Stimulated activated CD4-positive, alpha-beta T cell treated with anti-CD3 and anti-CD28 coated beads, Interleukin-4, amount 100 ng/mL, for 24 hours (primary cell): ENCODE results near the gene LRIT1.
A peak's percentile ranks its signal among the peaks of the same experiment; 100 is the strongest.
"Not testable (repeated sequence)": the region's sequence is repeated elsewhere in the genome, so short reads cannot be mapped to it uniquely, and the experiment has no call there.

Experiments used
- DNase-seq: peaks from one replicate; pipeline ENCODE4 v3.0.0-alpha.2; 2020

The LRIT1 gene

DNA sequence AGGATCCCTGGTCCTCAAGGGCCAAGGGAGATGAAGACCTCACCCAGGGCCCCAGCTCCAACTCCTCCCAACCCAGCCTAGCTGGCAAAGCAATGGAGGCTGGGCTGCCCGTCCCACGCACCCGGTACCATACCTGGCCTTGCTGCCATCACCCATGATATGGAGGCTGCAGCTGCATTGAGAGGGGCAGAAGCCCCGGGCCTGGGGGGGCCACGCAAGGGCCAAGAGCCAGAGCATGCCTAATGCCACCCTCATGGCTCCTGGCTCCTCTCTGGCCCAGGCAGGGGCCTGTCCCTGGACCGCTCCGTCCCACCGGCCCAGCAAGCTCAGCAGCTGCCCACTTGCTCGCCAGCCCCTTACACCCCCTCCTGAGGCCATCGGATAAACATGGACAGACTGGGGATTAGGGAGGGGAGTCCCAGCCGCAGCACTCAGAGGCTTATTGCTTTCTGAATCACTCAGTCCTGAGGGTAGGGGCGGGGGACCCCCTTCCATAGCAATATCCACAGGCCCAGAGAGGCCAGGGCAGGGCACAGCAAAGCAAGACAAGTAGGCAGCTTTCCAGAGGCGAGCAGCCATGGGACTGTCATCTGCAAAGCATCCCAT lies at the start of gene LRIT1:
Gene LRIT1, minus strand, starts transcription at position 362 of the 606 bp plus-strand sequence. Its CDS starts 107 bp downstream, at position 255.
- no peak for DNase-seq

DNA sequence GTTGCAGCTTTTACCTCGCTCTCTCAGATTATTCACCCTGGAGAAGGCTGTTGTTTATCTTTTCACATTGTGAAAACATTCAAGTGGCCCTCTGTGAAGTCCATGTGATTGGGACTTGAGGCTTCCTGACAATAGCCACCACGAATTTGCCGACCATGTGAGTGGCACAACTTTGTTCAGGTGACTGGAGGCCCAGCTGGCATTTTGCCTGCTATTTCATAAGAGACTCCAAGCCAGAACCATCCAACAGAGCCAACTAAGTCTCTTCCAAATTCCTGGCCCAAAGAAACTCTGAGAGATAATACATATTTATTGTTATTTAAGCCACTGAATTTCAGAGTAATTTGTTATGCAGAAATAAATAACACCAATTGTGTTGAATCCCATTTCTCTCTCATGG lies 48.9 kb upstream of the LRIT1 start:
- DNase-seq = no peak

DNA sequence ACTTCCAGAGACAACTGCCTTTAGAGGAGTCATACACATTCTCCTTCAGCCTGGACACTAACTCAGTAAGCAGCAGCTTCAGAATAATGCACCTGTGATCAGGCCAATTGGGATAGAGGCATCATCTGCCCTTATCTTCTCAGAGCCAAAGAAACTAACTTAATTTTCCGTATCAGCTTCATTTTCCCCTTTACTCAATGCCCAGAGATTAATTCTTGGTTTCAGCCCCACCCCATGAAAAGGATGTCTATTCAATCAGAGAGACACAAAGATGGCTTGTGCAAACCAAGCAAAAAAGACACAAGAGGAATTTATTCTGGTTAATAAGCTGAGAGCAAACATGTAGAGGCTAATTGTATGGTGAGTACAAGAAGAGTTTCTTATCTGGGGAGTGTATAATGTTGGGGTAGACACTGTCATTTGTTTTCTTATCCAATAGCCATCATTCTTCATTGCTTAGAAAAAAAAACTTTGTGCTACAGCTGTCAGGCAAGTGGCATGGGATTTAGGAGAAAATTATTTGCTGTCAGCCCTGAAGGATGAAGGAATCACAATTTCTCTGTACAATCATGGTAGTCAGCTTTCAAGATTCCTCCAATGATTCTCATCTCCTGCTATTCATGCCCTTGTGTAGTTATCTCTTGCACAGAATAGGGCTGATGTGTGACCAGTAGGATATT lies 48.3 kb upstream of the LRIT1 start:
- no peak for DNase-seq

- DNase-seq = no peak
Measured at GRCh38 chr10:84288151-84288550, 46.8 kb upstream of the LRIT1 start.

GRCh38 chr10:84286695-84287094 lies 45.3 kb upstream of the LRIT1 start:
- DNase-seq = no peak

DNA sequence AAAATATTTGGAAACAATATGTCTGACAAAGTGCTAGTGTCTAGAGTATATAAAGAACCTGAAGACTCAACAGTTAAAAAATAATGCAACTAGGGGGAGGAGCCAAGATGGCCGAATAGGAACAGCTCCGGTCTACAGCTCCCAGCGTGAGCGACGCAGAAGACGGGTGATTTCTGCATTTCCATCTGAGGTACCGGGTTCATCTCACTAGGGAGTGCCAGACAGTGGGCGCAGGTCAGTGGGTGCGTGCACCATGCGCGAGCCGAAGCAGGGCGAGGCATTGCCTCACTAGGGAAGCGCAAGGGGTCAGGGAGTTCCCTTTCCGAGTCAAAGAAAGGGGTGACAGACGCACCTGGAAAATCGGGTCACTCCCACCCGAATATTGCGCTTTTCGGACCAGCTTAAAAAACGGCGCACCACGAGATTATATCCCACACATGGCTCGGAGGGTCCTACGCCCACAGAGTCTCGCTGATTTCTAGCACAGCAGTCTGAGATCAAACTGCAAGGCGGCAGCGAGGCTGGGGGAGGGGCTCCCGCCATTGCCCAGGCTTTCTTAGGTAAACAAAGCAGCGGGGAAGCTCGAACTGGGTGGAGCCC lies 38.6 kb upstream of the LRIT1 start:
- not testable (repeated sequence) for DNase-seq

GRCh38 chr10:84270708-84271107 lies 29.4 kb upstream of the LRIT1 start:
- DNase-seq = no peak

DNA sequence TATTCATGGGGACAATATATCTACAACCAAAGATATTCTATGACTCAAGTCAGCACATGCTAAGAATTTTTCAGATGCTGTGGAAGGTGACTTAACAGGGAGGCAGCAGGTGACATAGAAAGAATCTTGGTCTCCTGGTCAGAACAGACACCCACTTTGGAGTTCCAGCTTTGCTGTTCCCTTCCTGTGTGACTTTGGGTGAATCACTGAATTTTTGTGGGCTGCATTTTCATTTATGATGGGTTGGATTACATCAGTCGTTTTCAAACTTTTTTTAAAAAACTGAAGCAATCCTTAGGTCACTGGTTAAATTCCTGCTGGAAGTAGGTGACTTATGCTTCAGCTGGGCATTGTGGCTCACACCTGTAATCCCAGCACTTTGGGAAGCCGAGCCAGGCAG lies 28.4 kb upstream of the LRIT1 start:
- DNase-seq = no peak

GRCh38 chr10:84269162-84269561 lies 27.8 kb upstream of the LRIT1 start:
- DNase-seq = no peak

- peak; percentile 71 for DNase-seq
Measured at GRCh38 chr10:84267503-84268126, 26.3 kb upstream of the LRIT1 start.

- no peak for DNase-seq
Measured at GRCh38 chr10:84265418-84265817, 24.1 kb upstream of the LRIT1 start.

DNA sequence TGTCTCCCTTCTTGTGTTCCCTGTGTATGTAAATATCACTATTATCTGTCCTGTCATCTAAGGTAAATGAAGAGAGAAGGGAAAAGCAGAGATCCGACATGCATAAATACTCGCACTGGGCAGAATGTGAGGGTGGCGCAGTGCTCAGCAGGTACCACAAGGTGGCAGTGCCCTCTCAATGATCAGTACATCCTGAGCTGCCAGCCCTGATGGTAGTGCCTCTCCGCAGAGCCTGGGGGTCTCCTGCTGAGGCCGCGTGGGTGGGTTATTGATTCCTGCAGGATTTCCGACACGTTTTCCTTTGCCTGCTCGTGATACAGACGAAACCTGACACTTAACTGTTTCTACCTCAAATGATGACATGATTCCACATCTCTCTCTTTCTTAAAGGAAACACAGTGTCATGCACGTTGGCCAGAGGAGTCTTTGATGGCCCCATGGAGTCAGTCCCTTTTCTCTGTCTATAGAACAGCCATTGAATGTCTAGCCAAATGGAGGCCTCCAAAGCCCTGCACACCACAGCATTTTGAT lies 23.3 kb upstream of the LRIT1 start:
- peak; percentile 74 for DNase-seq

DNA sequence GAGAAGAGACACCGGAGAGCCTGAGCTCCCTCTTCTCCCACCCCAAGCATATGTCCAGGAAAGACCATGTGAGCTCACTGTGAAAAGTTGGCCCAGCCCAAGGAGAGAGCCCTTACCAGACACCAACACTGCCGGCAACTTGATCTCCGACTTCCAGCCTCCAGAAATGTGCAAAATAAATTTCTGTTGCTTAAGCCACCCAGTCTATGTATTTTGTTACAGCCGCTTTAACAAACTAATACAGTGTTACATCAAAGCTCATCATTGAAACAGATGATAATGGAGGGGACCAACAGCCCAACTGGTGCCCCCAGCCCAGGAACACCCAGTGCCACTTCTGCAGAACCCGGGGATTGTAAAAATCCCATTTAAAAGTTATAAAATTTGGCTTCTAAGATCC lies 22.4 kb upstream of the LRIT1 start:
- no peak for DNase-seq

DNA sequence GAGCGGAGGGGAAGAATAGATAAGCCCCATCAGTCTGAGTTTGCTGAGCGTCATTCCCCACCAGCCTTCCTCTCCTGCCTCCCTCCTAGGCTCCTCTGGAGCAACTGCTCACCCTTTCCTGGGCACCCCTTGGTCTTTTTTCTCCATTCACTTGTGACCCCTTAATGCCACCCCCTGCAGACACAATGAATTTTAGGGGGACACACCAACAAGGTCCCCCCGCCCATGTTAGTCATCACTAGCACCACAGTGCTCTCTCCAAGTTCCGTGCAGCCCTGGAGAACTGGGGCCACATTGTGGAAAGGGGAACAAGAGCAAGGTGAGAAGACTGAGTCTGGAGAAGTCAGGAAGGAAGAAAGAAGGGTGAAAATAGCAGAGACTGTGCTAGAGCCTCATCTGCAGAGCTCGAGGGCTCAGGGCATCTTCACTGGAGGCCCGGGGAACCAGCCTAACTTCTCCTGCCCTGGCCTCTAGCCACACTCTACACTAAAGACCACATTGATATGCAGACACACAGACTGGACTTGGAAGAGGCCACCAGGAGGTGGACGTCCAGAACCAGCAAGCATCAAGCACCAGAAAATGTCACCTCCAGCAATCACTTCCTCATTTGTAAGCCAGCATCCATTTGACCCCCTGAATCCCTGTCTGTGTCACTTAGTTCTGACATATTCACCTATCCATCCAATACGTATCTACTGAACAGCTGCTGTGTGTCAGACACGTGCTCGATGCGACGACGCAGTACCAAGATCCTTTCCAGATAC lies 21.0 kb upstream of the LRIT1 start:
- DNase-seq = no peak

DNA sequence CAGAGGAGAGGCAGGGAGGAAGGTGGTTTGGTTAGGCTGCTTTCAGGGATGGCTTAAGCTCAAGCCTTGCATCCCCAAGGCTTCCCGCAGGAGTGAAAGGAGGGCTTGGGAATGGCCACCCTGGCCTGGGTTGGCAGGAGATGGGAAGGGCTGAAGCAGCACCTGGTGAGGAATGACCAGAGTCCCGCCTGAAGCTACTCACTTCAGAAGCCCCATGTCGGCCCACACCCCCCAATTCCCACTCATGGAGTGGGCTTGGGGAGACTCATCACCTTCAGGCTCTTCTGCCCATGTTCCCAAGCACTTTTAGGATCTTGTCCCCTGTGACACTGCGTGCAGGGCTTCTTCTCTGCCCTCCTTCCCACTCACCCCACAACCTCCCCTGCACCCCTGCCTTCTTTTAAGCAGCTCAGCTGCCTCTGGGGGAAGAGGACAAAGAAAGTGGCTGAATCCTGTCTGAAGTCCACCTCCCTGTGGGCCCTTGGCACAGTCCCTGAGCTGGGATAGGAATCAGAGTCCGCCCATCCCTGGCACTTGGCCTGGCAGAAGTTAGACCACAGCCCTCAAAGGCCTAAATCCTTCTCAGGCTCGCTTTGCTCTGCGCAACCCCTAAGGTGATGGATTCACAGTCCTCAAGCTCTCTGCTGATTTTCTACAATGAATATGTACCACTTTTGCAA lies 20.0 kb upstream of the LRIT1 start:
- DNase-seq = no peak

GRCh38 chr10:84258034-84258695 lies 16.8 kb upstream of the LRIT1 start:
- DNase-seq = no peak

DNA sequence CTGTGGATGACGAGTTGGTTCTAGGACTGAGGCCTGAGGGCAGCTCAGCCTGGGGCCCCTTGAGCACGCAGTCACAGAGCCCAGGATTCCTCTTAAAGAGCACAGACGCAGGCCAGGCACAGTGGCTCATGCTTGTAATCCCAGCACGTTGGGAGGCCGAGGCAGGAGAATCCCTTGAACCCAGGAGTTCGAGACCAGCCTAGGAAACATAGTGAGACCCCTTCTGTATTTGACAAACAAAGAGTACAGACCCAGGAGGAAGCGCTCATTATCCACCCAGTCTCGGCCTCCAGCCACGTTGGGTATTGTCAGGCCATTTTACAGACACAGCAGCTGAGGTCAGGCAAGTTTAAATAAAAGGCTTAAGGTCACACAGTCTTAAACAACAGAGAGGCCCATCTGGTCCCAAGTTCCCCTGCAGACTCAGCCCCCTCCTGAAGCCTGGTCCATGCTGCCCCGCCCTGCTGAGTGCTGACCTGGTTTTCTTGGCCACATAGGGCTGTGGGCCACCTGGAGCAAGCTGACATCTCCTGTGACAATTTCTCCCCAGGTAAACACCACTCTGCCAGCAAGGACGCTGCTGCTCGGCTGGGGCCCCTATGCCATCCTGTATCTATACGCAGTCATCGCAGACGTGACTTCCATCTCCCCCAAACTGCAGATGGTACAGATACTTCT lies 16.1 kb upstream of the LRIT1 start:
- DNase-seq = no peak

DNA sequence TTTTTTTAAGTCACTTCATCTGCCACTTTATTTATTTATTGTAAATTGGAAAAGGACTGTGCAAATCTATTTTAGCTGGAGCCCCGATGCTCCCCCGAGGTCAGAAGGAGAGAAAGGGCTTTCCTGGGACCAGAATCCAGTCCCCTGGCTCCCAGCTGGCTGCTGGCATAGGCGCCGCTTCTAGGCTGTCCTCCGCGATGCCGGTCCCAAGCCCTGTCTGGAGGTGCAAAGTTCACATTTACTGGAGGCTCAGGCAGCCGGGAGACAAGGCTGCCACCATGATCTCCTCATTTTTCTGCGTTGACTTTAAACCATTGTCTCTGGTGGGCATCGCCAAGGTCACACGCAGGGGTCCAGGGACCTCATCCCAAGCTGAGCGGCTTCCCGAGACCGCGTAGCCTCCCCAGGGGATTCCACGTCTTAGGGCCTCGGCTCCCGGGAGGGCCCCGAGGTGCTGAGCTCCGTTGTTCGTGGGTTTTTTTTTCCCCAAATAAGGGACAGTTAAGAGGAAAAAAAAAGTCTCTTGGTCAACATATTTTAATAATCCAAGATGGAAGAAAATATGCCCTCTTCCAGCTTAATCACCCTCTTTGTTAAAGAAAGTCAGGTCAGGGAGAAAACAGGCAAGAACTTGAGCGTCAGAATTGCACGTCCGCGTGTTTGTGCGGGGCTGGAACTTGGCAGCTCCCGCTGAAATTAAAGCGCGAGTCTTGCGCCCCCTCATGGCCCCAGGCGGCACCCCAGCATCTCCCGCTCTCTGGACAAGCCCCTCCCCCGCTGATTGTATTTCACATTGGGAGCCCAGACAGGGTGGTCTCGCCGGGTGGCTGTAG lies 15.4 kb upstream of the LRIT1 start:
- peak; percentile 45 for DNase-seq

DNA sequence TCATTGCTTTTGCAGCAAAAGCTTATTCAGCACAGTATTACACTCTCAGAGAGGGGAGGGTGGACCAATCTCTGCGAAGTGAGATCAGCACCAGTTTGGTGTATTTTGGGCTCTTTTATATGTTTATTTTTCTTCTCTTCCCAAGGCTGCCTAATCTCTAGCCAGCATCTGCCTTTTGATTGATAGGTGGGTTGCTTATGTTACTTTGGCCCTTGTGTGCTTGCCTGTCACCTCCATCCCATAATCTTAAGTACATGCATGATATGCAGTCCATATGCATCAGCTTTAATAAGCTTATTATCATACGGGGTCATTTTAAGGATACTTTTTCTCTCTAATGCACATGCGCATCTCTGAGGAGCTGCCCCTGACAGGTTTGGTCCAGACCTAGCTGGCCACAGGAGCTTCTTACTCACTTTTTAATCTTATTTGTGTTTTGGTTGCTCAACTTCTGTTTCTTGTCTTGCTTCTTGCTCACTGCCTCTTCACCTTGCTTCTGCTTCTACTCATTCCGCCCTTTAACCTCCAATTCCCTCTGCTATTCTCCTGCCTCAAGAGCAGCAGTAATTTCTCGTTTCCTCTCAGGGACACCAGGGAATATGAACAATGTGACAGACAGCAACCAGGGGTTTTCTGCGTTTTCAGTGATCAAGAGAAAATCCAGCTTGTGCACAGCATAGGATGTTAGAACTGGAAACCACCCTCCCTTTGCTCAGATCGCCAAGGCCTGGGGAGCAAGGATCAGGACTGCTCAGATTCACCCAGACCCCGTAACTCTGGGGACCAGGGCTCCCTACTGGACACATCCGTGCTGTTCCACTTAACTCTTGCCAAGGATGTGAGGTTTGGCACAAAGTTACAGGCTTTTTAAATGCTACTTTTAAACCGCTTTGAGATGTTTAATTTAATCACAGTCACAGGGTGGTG lies 13.5 kb upstream of the LRIT1 start:
- DNase-seq = no peak
